GM21367 (cell line): ENCODE measurements around the gene ZFAND4.
"Not testable (repeated sequence)": the region's sequence is repeated elsewhere in the genome, so short reads cannot be mapped to it uniquely, and the experiment has no call there.

Experiments used
- ATAC-seq: cut with Tn5 transposase; IDR thresholded peaks from one replicate; pipeline ENCODE4 v1.9.1; 2021; ENCODE audit not compliant: unreplicated experiment

Gene ZFAND4

GRCh38 chr10:45592432-45592831 lies 80.1 kb downstream of the ZFAND4 start:
- no peak for ATAC-seq

GRCh38 chr10:45591280-45591679 lies 81.3 kb downstream of the ZFAND4 start:
- ATAC-seq = no peak

GRCh38 chr10:45589868-45590267 lies 82.7 kb downstream of the ZFAND4 start:
- no peak for ATAC-seq

- ATAC-seq = no peak
Measured at GRCh38 chr10:45589009-45589408, 83.6 kb downstream of the ZFAND4 start.

- no peak for ATAC-seq
Measured at GRCh38 chr10:45586028-45586824, 86.3 kb downstream of the ZFAND4 start.

- no peak for ATAC-seq
Measured at GRCh38 chr10:45585131-45585530, 87.4 kb downstream of the ZFAND4 start.

GRCh38 chr10:45582386-45582781 lies 90.2 kb downstream of the ZFAND4 start:
- no peak for ATAC-seq

GRCh38 chr10:45581582-45582385 lies 90.8 kb downstream of the ZFAND4 start:
- no peak for ATAC-seq

- ATAC-seq = peak; percentile 42
Measured at GRCh38 chr10:45581216-45581549, 91.4 kb downstream of the ZFAND4 start.

GRCh38 chr10:45580371-45581215 lies 92.0 kb downstream of the ZFAND4 start:
- peak; percentile 50 for ATAC-seq

- ATAC-seq = no peak
Measured at GRCh38 chr10:45578384-45578971, 94.1 kb downstream of the ZFAND4 start.

- no peak for ATAC-seq
Measured at GRCh38 chr10:45575966-45576597, 96.5 kb downstream of the ZFAND4 start.

- ATAC-seq = not testable (repeated sequence)
Measured at GRCh38 chr10:45575032-45575761, 97.4 kb downstream of the ZFAND4 start.

- ATAC-seq = no peak
Measured at GRCh38 chr10:45569471-45569870, 103.1 kb downstream of the ZFAND4 start.

- no peak for ATAC-seq
Measured at GRCh38 chr10:45566415-45566814, 106.2 kb downstream of the ZFAND4 start.
